GF-D8 (cell line): ENCODE data around the gene MAN1B1.
A peak's percentile ranks its signal among the peaks of the same experiment; 100 is the strongest.

Source experiments
- DNase-seq: peaks from one replicate; lab custom pipeline; 2025; lab: John Stamatoyannopoulos, UW

The MAN1B1 gene

GRCh38 chr9:137086531-137087408 lies at the start of gene MAN1B1:
Gene MAN1B1, plus strand, starts transcription at chr9:137086985. Its CDS starts 15 bp downstream, at chr9:137087000.
- peak; percentile 97 for DNase-seq

GRCh38 chr9:137037035-137037434 lies 49.8 kb upstream of the MAN1B1 start:
- DNase-seq: no peak

GRCh38 chr9:137037483-137037882 lies 49.3 kb upstream of the MAN1B1 start:
- DNase-seq: no peak

GRCh38 chr9:137038916-137039315 lies 47.9 kb upstream of the MAN1B1 start:
- DNase-seq: no peak

- DNase-seq: no peak
Observed at GRCh38 chr9:137039611-137040366, 47.0 kb upstream of the MAN1B1 start.

GRCh38 chr9:137040568-137040967 lies 46.2 kb upstream of the MAN1B1 start:
- DNase-seq: no peak

- no peak for DNase-seq
Observed at GRCh38 chr9:137041124-137041523, 45.7 kb upstream of the MAN1B1 start.

DNA sequence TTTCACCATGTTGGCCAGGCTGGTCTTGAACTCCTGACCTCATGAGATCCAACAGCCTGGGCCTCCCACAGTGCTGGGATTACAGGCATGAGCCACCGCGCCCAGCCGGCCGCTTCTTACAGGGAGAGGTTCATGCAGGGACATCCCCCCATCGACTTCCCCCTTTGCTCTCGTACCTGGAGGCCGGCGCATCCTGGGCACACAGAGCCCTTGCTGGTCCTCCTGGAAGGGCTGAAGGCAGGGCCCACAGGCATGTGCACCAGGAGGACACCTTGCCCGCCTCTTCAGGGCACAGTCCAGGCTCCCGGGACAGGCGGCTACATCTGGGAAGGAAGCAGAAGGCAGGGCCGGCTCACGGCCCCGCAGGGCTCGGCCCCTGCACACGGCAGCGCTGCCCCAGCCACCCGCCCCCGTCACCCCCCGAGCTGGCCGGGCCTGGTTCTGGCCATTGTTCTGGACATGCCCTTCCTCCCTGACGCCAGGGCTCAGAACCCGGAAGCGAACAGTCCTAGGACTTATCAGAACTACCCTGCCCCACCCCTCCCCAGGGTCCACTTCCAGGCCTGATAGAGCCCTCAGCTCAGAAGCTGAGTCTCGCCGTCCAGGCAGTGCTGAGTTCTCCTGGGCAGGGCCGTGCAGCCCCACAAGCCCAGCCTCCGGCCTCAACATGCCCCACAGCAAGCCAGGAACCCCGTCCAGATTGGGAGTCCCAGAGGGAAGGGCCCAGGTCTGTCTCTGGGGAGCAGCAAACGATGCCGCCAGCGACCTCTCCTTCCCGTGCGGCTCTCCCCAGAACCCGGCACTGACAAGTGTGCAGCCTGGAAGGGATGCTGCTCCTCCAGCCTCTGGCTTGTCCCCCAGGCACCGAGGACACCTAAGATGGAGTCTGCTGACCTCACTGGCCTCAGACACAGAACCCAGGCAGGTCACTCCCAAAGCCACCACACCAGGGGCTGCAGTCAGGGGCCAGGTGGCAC lies 43.7 kb upstream of the MAN1B1 start:
- DNase-seq: no peak

DNA sequence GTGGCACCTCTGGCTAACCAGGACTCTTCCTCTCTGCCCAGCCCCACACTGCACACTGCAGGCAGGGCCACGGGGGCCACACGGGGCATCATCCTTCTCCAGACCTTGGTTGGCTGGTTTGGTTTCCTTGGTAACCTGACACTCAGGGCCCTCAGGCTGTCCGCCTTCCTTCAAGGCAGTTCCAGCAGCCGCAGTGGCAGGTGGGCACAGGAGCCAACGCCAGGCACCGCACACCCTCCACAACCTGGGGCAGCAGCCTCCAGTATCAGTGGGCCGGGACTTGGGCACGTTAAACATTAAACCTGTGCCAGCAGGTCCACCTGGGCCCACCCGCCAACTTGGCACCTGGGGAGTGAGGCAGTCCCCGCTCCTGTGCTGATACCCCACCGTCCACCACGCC lies 42.7 kb upstream of the MAN1B1 start:
- no peak for DNase-seq

DNA sequence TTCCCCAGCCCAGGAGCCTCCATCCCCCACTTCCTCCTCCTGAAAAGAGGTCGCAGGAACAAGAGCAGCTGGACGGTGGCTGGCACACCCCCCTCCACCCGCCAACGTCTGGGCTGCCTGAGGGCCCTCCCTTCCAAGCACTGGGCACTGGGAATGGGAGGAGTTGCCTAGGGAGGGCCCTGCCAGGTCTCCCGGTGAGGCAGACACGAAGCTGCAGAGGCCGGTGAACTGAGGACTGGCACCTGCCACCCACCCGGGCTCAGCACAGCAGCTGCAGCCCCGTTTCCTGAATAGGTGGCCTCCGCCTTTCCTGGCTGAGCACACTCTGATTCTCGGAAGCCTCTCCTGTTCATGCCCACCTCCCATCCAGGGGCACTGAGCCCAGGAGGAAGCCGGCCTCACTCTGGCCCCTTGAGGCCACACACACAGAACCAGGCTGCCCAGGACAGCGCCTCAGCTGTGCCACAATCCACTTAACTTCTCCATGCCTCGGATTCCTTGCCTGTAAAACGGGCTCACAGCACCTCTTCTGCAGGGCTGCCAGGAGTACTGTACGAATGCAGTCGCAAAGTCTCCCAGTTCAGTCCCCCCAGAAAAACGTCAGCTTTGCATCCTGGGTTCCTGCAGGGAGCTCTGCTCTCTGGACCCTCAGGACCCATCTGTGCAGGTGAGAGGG lies 42.1 kb upstream of the MAN1B1 start:
- DNase-seq: no peak

- DNase-seq: no peak
Observed at GRCh38 chr9:137045294-137046087, 41.3 kb upstream of the MAN1B1 start.

DNA sequence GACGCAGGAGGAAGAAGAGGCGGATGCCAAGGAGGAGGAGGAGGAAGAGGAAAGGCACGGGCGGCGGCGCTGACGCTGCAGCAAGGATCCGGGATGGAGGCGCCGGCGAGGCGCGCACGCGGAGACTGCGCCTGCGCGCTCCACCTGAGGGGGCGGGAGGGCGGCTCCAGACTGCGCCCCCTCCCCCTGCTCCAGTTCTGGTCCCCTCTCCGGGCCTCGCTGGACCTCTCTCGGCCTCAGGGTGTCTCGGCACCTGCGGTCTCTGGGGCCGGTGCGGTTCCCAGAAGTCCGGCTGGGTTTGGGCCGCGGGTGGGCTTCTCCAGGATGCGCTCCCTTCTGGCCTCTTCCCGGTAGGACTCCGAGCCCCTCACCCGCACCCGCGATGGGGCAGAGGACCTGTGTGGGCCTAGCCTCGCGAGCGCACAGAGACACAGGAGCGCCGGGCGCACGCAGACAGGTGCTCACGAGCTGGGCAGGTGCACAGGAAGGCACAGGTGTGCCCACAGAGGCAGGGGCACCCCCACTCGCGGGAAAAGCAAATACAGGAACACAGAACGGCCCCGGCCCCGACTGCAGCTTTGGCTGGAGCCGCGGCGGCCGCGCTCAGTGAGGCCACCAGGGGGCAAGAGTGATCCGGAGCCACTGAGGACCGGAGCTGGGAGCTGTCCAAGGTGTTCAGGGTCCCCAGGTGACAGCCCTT lies 40.5 kb upstream of the MAN1B1 start, which contains the start of gene NPDC1:
Gene NPDC1 (minus strand): TSS at position 90 of the 700 bp plus-strand sequence. CDS start 188 bp downstream, outside the sequence.
- DNase-seq: peak; percentile 28

DNA sequence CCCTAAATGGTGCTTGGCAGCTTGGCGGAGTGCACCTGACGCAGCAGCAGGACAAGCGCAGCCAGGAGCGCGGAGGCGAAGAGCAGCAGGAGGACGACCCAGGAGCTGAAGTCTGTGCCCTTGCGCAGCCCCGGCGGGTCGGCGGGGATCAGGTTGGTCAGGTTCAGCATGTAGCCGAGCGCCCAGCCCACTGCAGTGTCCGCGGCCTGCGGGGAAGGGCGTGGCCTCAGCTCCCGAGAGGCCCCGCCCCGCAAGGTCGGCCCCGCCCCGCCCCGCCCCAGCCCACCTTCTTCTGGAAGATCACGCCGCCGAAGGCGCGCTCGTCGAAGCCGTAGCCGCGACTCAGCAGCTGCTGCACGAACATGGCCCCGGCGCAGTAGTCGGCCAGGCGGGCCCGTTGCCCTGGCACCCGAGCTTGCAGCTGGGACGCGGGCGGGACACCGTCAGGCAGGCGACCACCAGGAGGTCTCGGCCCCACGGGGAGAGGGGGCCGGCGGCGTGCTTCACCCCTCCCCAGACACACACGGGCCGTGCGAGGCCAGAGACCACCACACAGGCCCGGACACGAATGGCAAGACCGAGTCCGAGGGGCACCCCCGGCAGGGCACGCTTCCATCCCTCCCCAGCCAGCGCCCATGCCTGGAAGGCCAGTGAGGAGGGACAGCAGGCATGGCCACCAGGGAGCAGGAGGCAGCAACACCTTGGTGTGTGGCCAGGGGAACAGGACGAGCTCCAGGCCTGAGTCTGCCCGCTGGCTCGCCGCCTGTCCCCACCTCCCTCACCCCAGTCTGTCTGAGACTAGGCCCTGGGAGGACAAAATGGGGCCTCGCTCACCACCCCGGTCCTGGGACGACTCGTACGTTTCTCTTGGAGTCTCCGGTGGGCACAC lies 37.9 kb upstream of the MAN1B1 start:
- DNase-seq: no peak

GRCh38 chr9:137049544-137050449 lies 37.0 kb upstream of the MAN1B1 start:
- no peak for DNase-seq

- DNase-seq: no peak
Observed at GRCh38 chr9:137050570-137050969, 36.2 kb upstream of the MAN1B1 start.

- DNase-seq: no peak
Observed at GRCh38 chr9:137051145-137051724, 35.5 kb upstream of the MAN1B1 start.

GRCh38 chr9:137052293-137052692 lies 34.5 kb upstream of the MAN1B1 start:
- DNase-seq: no peak
